Naive thymus-derived CD4-positive, alpha-beta T cell (primary cell): ENCODE results near the gene OGDH. TPM values are rescaled to one million over a fixed set of nuclear protein-coding genes. Genes with fewer than 3 reads are reported as not detected.

ENCODE experiments used
- ATAC-seq: fragments of 150-1000 bp; cut with Tn5 transposase; 2 replicates; pipeline ENCODE4 v1.10.0; 2021; ENCODE audit warnings: mild to moderate bottlenecking, moderate library complexity
- CTCF ChIA-PET: fragments of 350-600 bp; sonication (Branson Sonifier 250); formaldehyde crosslinking; loops from one replicate; lab custom pipeline; 2021; ENCODE audit warnings: antibody characterized with exemption; lab: Charles Lee
- POLR2A ChIA-PET: fragments of 350-600 bp; sonication (Branson Sonifier 250); formaldehyde crosslinking; loops from one replicate; lab custom pipeline; 2021; ENCODE audit warnings: antibody characterized with exemption, inconsistent platforms; lab: Charles Lee
- DNase-seq, 9 donors: peaks; one replicate each; pipeline versions ENCODE4 v3.0.0 to v3.0.0-alpha.2; 2020 to 2022; ENCODE audit warnings: mixed read lengths in 1 of 9
- H3K27ac ChIP-seq: one replicate; pipeline ENCODE4 v1.7.0; 2013; ENCODE audit warnings: mild to moderate bottlenecking, low read depth, low read length, moderate library complexity
- H3K27me3 ChIP-seq, 2 donors: one replicate each; pipeline ENCODE4 v1.7.0; 2013; ENCODE audit warnings: low read length in 2 of 2, mild to moderate bottlenecking in 2 of 2, moderate library complexity in 2 of 2; ENCODE audit not compliant: control insufficient read depth in 2 of 2, insufficient read depth in 2 of 2
- H3K36me3 ChIP-seq, 3 experiments: 1 replicate in 2 of 3; 2 replicates in 1 of 3; pipeline ENCODE4 v1.7.0; 2013; ENCODE audit warnings: low read length in 3 of 3, mild to moderate bottlenecking in 3 of 3, moderate library complexity in 1 of 3; ENCODE audit not compliant: insufficient read depth in 3 of 3, control insufficient read depth in 2 of 3
- H3K4me1 ChIP-seq, 2 donors: one replicate each; pipeline ENCODE4 v1.7.0; 2013; ENCODE audit warnings: low read length in 2 of 2, mild to moderate bottlenecking in 2 of 2, moderate library complexity in 1 of 2; ENCODE audit not compliant: control insufficient read depth in 2 of 2, insufficient read depth in 2 of 2
- H3K4me3 ChIP-seq: 2 replicates; pipeline ENCODE4 v1.7.0; 2013; ENCODE audit warnings: mild to moderate bottlenecking, low read length
- H3K9me3 ChIP-seq, 3 experiments: 1 replicate in 2 of 3; 2 replicates in 1 of 3; pipeline ENCODE4 v1.7.0; 2013; ENCODE audit warnings: low read length in 3 of 3; ENCODE audit not compliant: control insufficient read depth in 2 of 3
- H3K27ac Mint-ChIP-seq, 9 donors: one replicate each; pipeline ENCODE4 v1.8.0; 2020 to 2022; ENCODE audit warnings: mixed read lengths in 9 of 9, mild to moderate bottlenecking in 8 of 9, moderate library complexity in 5 of 9, inconsistent platforms in 2 of 9
- H3K27me3 Mint-ChIP-seq, 5 donors: one replicate each; pipeline ENCODE4 v1.8.0; 2021 to 2022; ENCODE audit warnings: mixed read lengths in 5 of 5, mild to moderate bottlenecking in 1 of 5
- H3K36me3 Mint-ChIP-seq, 5 donors: one replicate each; pipeline ENCODE4 v1.8.0; 2020 to 2022; ENCODE audit warnings: mixed read lengths in 5 of 5, mild to moderate bottlenecking in 3 of 5, inconsistent platforms in 1 of 5
- H3K4me1 Mint-ChIP-seq, 7 donors: one replicate each; pipeline ENCODE4 v1.8.0; 2020 to 2022; ENCODE audit warnings: mixed read lengths in 7 of 7, mild to moderate bottlenecking in 3 of 7, inconsistent platforms in 1 of 7
- H3K4me3 Mint-ChIP-seq, 10 donors: one replicate each; pipeline ENCODE4 v1.8.0; 2020 to 2022; ENCODE audit warnings: mild to moderate bottlenecking in 10 of 10, mixed read lengths in 10 of 10, moderate library complexity in 6 of 10, inconsistent platforms in 2 of 10
- H3K9me3 Mint-ChIP-seq, 11 donors: one replicate each; pipeline ENCODE4 v1.8.0; 2020 to 2022; ENCODE audit warnings: mixed read lengths in 11 of 11, mild to moderate bottlenecking in 4 of 11, inconsistent platforms in 1 of 11, moderate library complexity in 1 of 11
- intact Hi-C, 2 donors: fragments of 100-400 bp; cut with micrococcal nuclease; formaldehyde crosslinking; loops; one replicate each; pipeline ENCODE4 v1.15.1; 2023
- polyA plus RNA-seq, 2 donors: library from polyadenylated mRNA; unstranded; fragments of 300-500 nt; fragmentation: Illumina TruSeq; gene quantifications; one replicate each; pipeline ENCODE4 v1.2.3, GENCODE V29; 2021
- total RNA-seq, 6 experiments: library from RNA in 5 of 6; stranded (reverse) in 5 of 6; gene quantifications; 1 replicate in 5 of 6; 2 replicates in 1 of 6; pipeline ENCODE4 v1.2.3 and lab custom pipeline; 2021 to 2026

Gene OGDH
- total and polyA plus RNA-seq, 7 experiments from 2014 or later, result 20.3 to 122 (median 64.2) TPM

DNA sequence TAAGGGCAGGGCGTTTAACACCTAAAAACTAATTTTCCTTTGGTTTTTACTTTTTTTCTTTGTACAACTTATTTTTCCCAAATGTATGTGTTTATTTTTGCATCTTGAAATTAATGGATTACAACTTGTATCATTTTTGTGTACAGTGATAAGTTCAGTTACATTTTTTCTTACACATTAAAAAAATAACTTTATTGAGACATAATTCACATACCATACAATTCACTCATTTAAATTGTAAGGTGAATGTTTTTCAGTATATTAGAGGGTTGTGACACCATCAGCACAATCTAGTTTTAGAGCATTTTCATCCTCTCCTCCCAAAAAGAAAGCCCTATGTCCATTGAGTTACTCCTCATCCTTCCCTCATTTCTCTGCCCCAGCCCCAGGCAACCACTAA lies 11.6 kb downstream of the OGDH start:
- H3K9me3 Mint-ChIP-seq, result peaks cover 0 to 2% (median 0%) of the 10 kb centered on the region in 11 donors
- peak overlapping the region in 4 of 9 donors; percentile 32 to 67 (median 38) for H3K27ac Mint-ChIP-seq
- DNase-seq (no peak), ATAC-seq (no peak)
- CTCF ChIA-PET, result no interaction called here
- H3K4me1 Mint-ChIP-seq, result peaks cover 42 to 83% (median 81%) of the 10 kb centered on the region in 7 donors
- peaks cover 0 to 3% (median 0%) of the 10 kb centered on the region in 3 experiments for H3K36me3 ChIP-seq
- H3K4me3 ChIP-seq, result no peak overlapping the region
- peaks cover 30 to 71% of the 10 kb centered on the region in 2 donors for H3K4me1 ChIP-seq
- POLR2A ChIA-PET, result no interaction called here
- H3K27me3 Mint-ChIP-seq, result no peaks in the 10 kb centered on the region
- H3K9me3 ChIP-seq, result no peaks in the 10 kb centered on the region
- intact Hi-C loops, result no loop called here
- H3K27me3 ChIP-seq, result no peaks in the 10 kb centered on the region
- H3K4me3 Mint-ChIP-seq, result peak overlapping the region in 1 of 10 donors; percentile 22
- no peak overlapping the region for H3K27ac ChIP-seq
- H3K36me3 Mint-ChIP-seq, result peaks cover 0 to 20% (median 10%) of the 10 kb centered on the region in 5 donors

DNA sequence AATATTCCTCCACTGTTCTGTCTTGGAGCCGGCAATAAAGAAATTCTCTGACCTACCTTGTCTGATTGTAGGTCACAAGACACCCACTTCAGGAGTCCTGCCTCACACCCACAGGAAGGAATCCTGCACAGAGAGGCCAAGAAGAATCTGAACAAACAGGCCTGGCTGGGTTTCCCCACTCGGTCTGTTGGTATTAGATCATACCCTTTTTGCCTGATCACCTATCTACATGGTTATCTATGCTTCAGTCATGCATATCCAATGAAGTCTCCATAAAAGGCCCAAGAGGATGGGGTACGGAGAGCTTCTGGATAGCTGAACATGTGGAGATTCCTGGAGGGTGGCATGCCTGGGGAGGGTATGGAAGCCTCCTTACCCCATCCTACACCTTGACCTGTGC lies 12.3 kb downstream of the OGDH start:
- peak; percentile 39 for ATAC-seq
- Mint-ChIP-seq H3K27me3 (no peaks in the 10 kb centered on the region), H3K4me1 (peaks cover 46 to 89% (median 86%) of the 10 kb centered on the region in 7 donors), H3K9me3 (no peaks in the 10 kb centered on the region), H3K36me3 (peaks cover 0 to 21% (median 10%) of the 10 kb centered on the region in 5 donors), H3K27ac (peak overlapping the region in 4 of 9 donors; percentile 32 to 67 (median 41)), H3K4me3 (peak overlapping the region in 3 of 10 donors; percentile 22 to 34 (median 24))
- Histone ChIP-seq H3K4me1 (peaks cover 33 to 79% of the 10 kb centered on the region in 2 donors), H3K27me3 (no peaks in the 10 kb centered on the region), H3K27ac (no peak overlapping the region), H3K9me3 (no peaks in the 10 kb centered on the region), H3K36me3 (peaks cover 0 to 3% (median 0%) of the 10 kb centered on the region in 3 experiments), H3K4me3 (no peak overlapping the region)
- CTCF ChIA-PET, result no interaction called here
- POLR2A ChIA-PET, result interaction anchor here (0.6 kb wide), 1 partner anchor 24 kb away, joined by 3 read pairs; no protein-coding TSS in a partner anchor
- intact Hi-C loops, result no loop called here
- DNase-seq, result peak in 1 of 9 donors; percentile 33

DNA sequence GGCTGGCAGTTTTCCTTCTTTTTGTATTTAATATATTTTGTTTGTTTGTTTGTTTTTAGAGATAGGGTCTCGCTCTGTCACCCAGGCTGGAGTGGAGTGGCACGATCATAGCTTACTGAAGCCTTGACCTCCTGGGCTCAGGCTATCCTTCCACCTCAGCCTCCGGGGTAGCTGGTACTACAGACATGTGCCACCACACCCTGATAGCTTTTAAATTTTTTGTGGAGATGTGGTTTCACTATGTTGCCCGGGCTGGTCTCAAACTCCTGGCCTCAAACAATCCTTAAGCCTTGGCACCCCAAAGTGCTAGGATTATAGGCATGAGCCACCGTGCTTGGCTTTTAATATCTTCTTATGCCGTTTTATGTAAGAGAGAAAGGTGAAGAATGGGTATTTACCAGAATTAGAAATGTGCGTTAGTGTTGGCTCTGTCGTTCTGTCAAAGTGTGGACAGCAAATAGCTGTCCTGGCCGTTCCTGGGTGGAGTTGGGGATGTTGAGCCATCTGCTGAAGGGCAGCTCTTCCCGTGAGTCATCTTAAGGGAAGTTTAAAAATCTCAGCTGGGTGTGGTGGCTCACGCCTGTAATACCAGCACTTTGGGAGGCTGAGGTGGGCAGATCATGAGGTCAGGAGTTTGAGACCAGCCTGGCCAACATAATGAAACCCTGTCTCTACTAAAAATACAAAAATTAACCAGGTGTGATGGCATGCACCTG lies 14.8 kb downstream of the OGDH start:
- peak overlapping the region in 2 of 10 donors; percentile 23 to 48 for H3K4me3 Mint-ChIP-seq
- ATAC-seq, result peak; percentile 57
- no peak for DNase-seq
- H3K4me1 Mint-ChIP-seq, result peaks cover 43 to 89% (median 68%) of the 10 kb centered on the region in 7 donors
- Histone ChIP-seq H3K9me3 (no peaks in the 10 kb centered on the region), H3K4me1 (peaks cover 18 to 84% of the 10 kb centered on the region in 2 donors), H3K4me3 (no peak overlapping the region), H3K27ac (no peak overlapping the region), H3K27me3 (no peaks in the 10 kb centered on the region), H3K36me3 (peaks cover 0 to 24% (median 5%) of the 10 kb centered on the region in 3 experiments)
- CTCF ChIA-PET, result no interaction called here
- peak overlapping the region in 5 of 9 donors; percentile 59 to 84 (median 79) for H3K27ac Mint-ChIP-seq
- intact Hi-C loops, result no loop called here
- no peaks in the 10 kb centered on the region for H3K9me3 Mint-ChIP-seq
- H3K27me3 Mint-ChIP-seq, result no peaks in the 10 kb centered on the region
- POLR2A ChIA-PET, result interaction anchor here (0.6 to 1.3 kb wide), 5 partner anchors 14 to 39 kb away, joined by 3 to 4 read pairs (median 3); partner anchors contain the start of gene TMED4
- peaks cover 0 to 33% (median 12%) of the 10 kb centered on the region in 5 donors for H3K36me3 Mint-ChIP-seq

DNA sequence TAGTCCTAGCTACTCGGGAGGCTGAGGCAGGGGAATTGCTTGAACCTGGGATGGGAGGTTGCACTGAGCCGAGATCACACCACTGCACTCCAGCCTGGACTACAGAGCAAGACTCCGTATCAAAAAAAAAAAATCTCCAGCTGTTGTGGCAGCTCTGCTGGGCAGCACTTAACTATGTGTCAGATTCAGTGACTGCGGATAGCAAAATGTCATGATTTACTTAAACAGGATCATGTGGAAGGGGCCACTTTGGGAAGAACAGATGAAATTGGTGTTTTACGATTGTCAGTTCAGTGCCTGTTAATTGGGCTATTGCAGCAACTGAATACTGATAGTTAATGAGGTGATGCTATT lies 15.3 kb downstream of the OGDH start:
- Mint-ChIP-seq H3K27me3 (no peaks in the 10 kb centered on the region), H3K9me3 (no peaks in the 10 kb centered on the region), H3K36me3 (peaks cover 0 to 35% (median 12%) of the 10 kb centered on the region in 5 donors), H3K4me3 (peak overlapping the region in 1 of 10 donors; percentile 23), H3K27ac (peak overlapping the region in 4 of 9 donors; percentile 25 to 81 (median 61)), H3K4me1 (peaks cover 43 to 92% (median 68%) of the 10 kb centered on the region in 7 donors)
- intact Hi-C loops, result loop anchor here in 1 of 2 donors (2.0 kb wide), 1 partner anchor 15 kb away; the partner anchor contains the start of gene OGDH
- ChIA-PET POLR2A (interaction anchor here (0.9 to 1.0 kb wide), 2 partner anchors 16 to 18 kb away, joined by 3 read pairs; no protein-coding TSS in a partner anchor), CTCF (no interaction called here)
- ATAC-seq (no peak), DNase-seq (no peak)
- Histone ChIP-seq H3K9me3 (no peaks in the 10 kb centered on the region), H3K27ac (no peak overlapping the region), H3K4me3 (no peak overlapping the region), H3K36me3 (peaks cover 0 to 29% (median 5%) of the 10 kb centered on the region in 3 experiments), H3K4me1 (peaks cover 18 to 89% of the 10 kb centered on the region in 2 donors), H3K27me3 (no peaks in the 10 kb centered on the region)

DNA sequence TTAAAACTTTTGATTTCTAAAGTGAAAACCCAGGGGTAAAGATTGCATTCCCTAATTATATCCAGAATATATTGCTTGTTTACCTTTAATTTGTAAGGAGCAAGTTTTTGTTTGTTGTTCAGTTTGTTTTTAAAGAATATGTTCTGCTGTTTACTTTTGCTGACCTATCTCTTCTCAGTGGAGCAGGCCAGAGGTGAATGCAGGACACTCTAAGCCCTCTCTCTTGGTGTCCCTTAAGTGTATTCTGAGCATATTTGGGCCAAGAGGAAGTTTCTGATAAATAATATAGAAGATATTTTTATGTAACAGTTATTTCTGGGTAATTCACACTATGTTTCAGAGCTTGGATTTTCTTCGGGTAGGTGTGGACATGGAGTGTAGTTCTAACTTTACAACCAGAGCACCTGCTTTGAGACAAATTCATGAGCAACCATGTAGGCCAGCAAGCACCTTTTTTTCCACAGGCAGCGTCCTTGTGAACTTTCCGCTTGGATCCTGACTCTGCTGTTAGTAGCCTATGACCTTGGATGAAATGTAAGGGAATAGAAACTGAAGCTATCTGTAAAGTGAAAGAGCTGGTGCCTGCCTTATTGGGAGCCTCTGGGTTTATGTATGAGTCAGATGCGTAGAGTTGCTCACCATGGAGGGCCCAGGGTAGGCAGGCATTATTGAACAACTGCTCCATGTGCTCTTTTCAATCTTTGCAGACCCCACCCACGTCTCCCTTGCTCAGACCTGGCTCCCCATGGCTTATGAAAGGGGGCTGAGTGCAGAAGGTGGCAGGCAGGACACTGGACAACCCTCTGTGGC lies 16.1 kb downstream of the OGDH start:
- Mint-ChIP-seq H3K4me3 (peak overlapping the region in 4 of 10 donors; percentile 14 to 80 (median 40)), H3K27ac (peak overlapping the region in 8 of 9 donors; percentile 11 to 95 (median 63)), H3K36me3 (peaks cover 0 to 36% (median 12%) of the 10 kb centered on the region in 5 donors), H3K4me1 (peaks cover 41 to 85% (median 62%) of the 10 kb centered on the region in 7 donors), H3K9me3 (no peaks in the 10 kb centered on the region), H3K27me3 (no peaks in the 10 kb centered on the region)
- H3K27ac ChIP-seq, result no peak overlapping the region
- intact Hi-C loops, result loop anchor here in 1 of 2 donors (2.0 kb wide), 1 partner anchor 16 kb away; the partner anchor contains the start of gene OGDH
- H3K27me3 ChIP-seq, result no peaks in the 10 kb centered on the region
- ATAC-seq (peak; percentile 65), DNase-seq (peak in 1 of 9 donors; percentile 44)
- CTCF ChIA-PET, result no interaction called here
- no peaks in the 10 kb centered on the region for H3K9me3 ChIP-seq
- peak overlapping the region; percentile 9 for H3K4me3 ChIP-seq
- peaks cover 18 to 82% of the 10 kb centered on the region in 2 donors for H3K4me1 ChIP-seq
- POLR2A ChIA-PET, result no interaction called here
- peaks cover 0 to 29% (median 5%) of the 10 kb centered on the region in 3 experiments for H3K36me3 ChIP-seq

DNA sequence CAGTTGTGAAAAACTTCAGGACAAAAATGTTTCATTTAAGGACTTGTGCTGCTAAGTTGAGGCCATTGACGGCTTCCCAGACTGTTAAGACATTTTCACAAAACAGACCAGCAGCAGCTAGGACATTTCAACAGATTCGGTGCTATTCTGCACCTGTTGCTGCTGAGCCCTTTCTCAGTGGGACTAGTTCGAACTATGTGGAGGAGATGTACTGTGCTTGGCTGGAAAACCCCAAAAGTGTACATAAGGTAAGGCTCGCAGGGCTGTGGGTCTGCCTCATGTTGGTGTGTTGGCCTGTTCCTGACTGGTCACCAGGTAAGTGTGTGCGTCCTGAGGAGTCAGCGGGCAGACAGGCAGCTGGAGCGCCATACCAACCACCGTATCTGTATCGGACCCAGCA lies 17.9 kb downstream of the OGDH start:
- Mint-ChIP-seq H3K4me3 (no peak overlapping the region), H3K27ac (peak overlapping the region in 7 of 9 donors; percentile 2 to 92 (median 68)), H3K36me3 (peaks cover 0 to 38% (median 7%) of the 10 kb centered on the region in 5 donors), H3K27me3 (no peaks in the 10 kb centered on the region), H3K9me3 (no peaks in the 10 kb centered on the region), H3K4me1 (peaks cover 34 to 74% (median 50%) of the 10 kb centered on the region in 7 donors)
- Histone ChIP-seq H3K27me3 (no peaks in the 10 kb centered on the region), H3K36me3 (peaks cover 0 to 26% (median 5%) of the 10 kb centered on the region in 3 experiments), H3K27ac (no peak overlapping the region), H3K4me3 (no peak overlapping the region), H3K9me3 (no peaks in the 10 kb centered on the region), H3K4me1 (peaks cover 10 to 70% of the 10 kb centered on the region in 2 donors)
- ChIA-PET CTCF (interaction anchor here (0.7 kb wide), 1 partner anchor 127 kb away, joined by 3 read pairs; no protein-coding TSS in a partner anchor), POLR2A (interaction anchor here (0.6 to 1.5 kb wide), 5 partner anchors 13 to 176 kb away, joined by 3 to 5 read pairs (median 4); no protein-coding TSS in a partner anchor)
- DNase-seq (no peak), ATAC-seq (no peak)
- intact Hi-C loops, result loop anchor here in 1 of 2 donors (1.0 kb wide), 2 partner anchors 9 to 14 kb away; no protein-coding TSS in a partner anchor
